H1 (cell line): Measurements from ENCODE around the gene SPEF2. TPM values are rescaled to one million over a fixed set of nuclear protein-coding genes. Genes with fewer than 3 reads are reported as not detected.
A peak's percentile ranks its signal among the peaks of the same experiment; 100 is the strongest.

Experiments used
- CTCF ChIA-PET: fragments of 300-600 bp; sonication (Branson Sonifier 250); formaldehyde crosslinking; loops from one replicate; lab custom pipeline; 2021; ENCODE audit not compliant: partially characterized antibody; lab: Charles Lee
- POLR2A ChIA-PET: fragments of 300-600 bp; sonication (Branson Sonifier 250); formaldehyde crosslinking; loops from one replicate; lab custom pipeline; 2021; ENCODE audit warnings: inconsistent platforms; ENCODE audit not compliant: partially characterized antibody; lab: Charles Lee
- DNase-seq, 2 experiments: peaks; one replicate each; pipeline versions ENCODE4 v3.0.0 to v3.0.0-alpha.2; 2010 to 2022; ENCODE audit warnings: low spot score in 2 of 2, low read depth in 1 of 2, mixed read lengths in 1 of 2
- FAIRE-seq: peaks from 2 replicates; lab custom pipeline; 2011; peaks lifted over from hg19 to GRCh38; lab: Jason Lieb, UNC
- H2AFZ ChIP-seq: 2 replicates; pipeline ENCODE4 v1.8.1; 2012; ENCODE audit warnings: low read length, inconsistent platforms
- H2AK5ac ChIP-seq: 2 replicates; pipeline ENCODE4 v1.6.1; 2013; ENCODE audit warnings: low read depth, low read length
- H2BK120ac ChIP-seq: replicated peaks from 2 replicates; pipeline ENCODE3; 2013; ENCODE audit warnings: low read depth, low read length, inconsistent platforms
- H2BK12ac ChIP-seq: 2 replicates; pipeline ENCODE4 v1.6.1; 2013; ENCODE audit warnings: low read depth, low read length
- H2BK15ac ChIP-seq: 2 replicates; pipeline ENCODE4 v1.6.1; 2013; ENCODE audit warnings: low read length
- H2BK20ac ChIP-seq: 2 replicates; pipeline ENCODE4 v1.6.1; 2013; ENCODE audit warnings: low read length
- H2BK5ac ChIP-seq: 2 replicates; pipeline ENCODE4 v1.6.1; 2013; ENCODE audit warnings: low read depth, low read length
- H3K14ac ChIP-seq: 2 replicates; pipeline ENCODE4 v1.6.1; 2013; ENCODE audit warnings: inconsistent platforms; ENCODE audit not compliant: insufficient read length
- H3K18ac ChIP-seq: 2 replicates; pipeline ENCODE4 v1.6.1; 2013; ENCODE audit warnings: low read length; ENCODE audit errors: extremely low read depth
- H3K23ac ChIP-seq: 2 replicates; pipeline ENCODE4 v1.6.1; 2013; ENCODE audit warnings: inconsistent platforms; ENCODE audit not compliant: insufficient read length
- H3K23me2 ChIP-seq: 2 replicates; pipeline ENCODE4 v1.6.1; 2013; ENCODE audit warnings: low read depth, low read length
- H3K27ac ChIP-seq: 2 replicates; pipeline ENCODE4 v1.6.1; 2011; ENCODE audit warnings: low read depth, low read length, inconsistent platforms
- H3K27me3 ChIP-seq, 4 experiments: replicated peaks in 1 of 4; 1 replicate in 1 of 4; 2 replicates in 3 of 4; pipeline versions ENCODE4 v1.6.1 to v1.8.1; 2011 to 2013; ENCODE audit warnings: low read length in 3 of 4, mild to moderate bottlenecking in 3 of 4, inconsistent platforms in 2 of 4, mixed read lengths in 2 of 4, moderate library complexity in 1 of 4; ENCODE audit not compliant: control insufficient read depth in 3 of 4, insufficient read depth in 3 of 4; ENCODE audit errors: extremely low read depth in 1 of 4
- H3K36me3 ChIP-seq, 4 experiments: 2 replicates each; pipeline versions ENCODE4 v1.6.1 to v1.8.1; 2011 to 2013; ENCODE audit warnings: mild to moderate bottlenecking in 4 of 4, low read length in 3 of 4, moderate library complexity in 2 of 4, control low read depth in 1 of 4, inconsistent platforms in 1 of 4; ENCODE audit not compliant: insufficient read depth in 4 of 4, control insufficient read depth in 2 of 4
- H3K4ac ChIP-seq: replicated peaks from 2 replicates; pipeline ENCODE3; 2013; ENCODE audit warnings: low read length, low read depth, mixed read lengths, inconsistent platforms; ENCODE audit not compliant: insufficient read length
- H3K4me1 ChIP-seq, 4 experiments: replicated peaks in 1 of 4; 1 replicate in 1 of 4; 2 replicates in 3 of 4; pipeline versions ENCODE4 v1.6.1 to v1.8.1; 2011 to 2013; ENCODE audit warnings: low read length in 3 of 4, inconsistent platforms in 2 of 4, mixed read lengths in 1 of 4; ENCODE audit not compliant: insufficient read depth in 4 of 4, control insufficient read depth in 3 of 4
- H3K4me2 ChIP-seq, 2 experiments: 2 replicates each; pipeline versions ENCODE4 v1.6.1 to v1.8.1; 2011 to 2013; ENCODE audit warnings: low read depth in 2 of 2, low read length in 2 of 2, control low read depth in 1 of 2, inconsistent platforms in 1 of 2, mild to moderate bottlenecking in 1 of 2; ENCODE audit not compliant: insufficient read depth in 1 of 2
- H3K4me3 ChIP-seq, 4 experiments: fragments of 200-600, 300-600 bp in 1 of 4; sonication (generic), shearing (Covaris generic), sonication (Bioruptor Twin) in 1 of 4; 2 replicates each; pipeline versions ENCODE4 v1.5.1 to v1.8.1; 2011 to 2016; ENCODE audit warnings: low read length in 4 of 4, low read depth in 3 of 4, control low read depth in 2 of 4, inconsistent platforms in 2 of 4, mild to moderate bottlenecking in 2 of 4, mixed read lengths in 1 of 4, moderate library complexity in 1 of 4; ENCODE audit not compliant: insufficient read depth in 2 of 4; ENCODE audit errors: extremely low read depth in 1 of 4
- H3K56ac ChIP-seq: replicated peaks from 2 replicates; pipeline ENCODE3; 2013; ENCODE audit warnings: low read depth, mild to moderate bottlenecking, mixed read lengths, low read length, inconsistent platforms; ENCODE audit not compliant: insufficient read length
- H3K79me1 ChIP-seq: 2 replicates; pipeline ENCODE4 v1.6.1; 2013; ENCODE audit warnings: low read depth, low read length, control low read depth
- H3K79me2 ChIP-seq, 2 experiments: 2 replicates each; pipeline versions ENCODE4 v1.6.1 to v1.8.1; 2012 to 2013; ENCODE audit warnings: low read length in 2 of 2, mild to moderate bottlenecking in 2 of 2, inconsistent platforms in 1 of 2; ENCODE audit not compliant: insufficient read depth in 2 of 2, control insufficient read depth in 1 of 2
- H3K9ac ChIP-seq, 4 experiments: replicated peaks in 1 of 4; 1 replicate in 1 of 4; 2 replicates in 3 of 4; pipeline versions ENCODE4 v1.6.1 to v1.8.1; 2011 to 2013; ENCODE audit warnings: low read depth in 3 of 4, low read length in 3 of 4, control low read depth in 2 of 4, mild to moderate bottlenecking in 2 of 4, moderate library complexity in 2 of 4, inconsistent platforms in 1 of 4; ENCODE audit errors: extremely low read depth in 1 of 4
- H3K9me3 ChIP-seq, 2 experiments: 2 replicates each; pipeline versions ENCODE4 v1.6.1 to v1.8.1; 2012 to 2013; ENCODE audit warnings: mild to moderate bottlenecking in 2 of 2, moderate library complexity in 2 of 2, control low read depth in 1 of 2, inconsistent platforms in 1 of 2, low read depth in 1 of 2, low read length in 1 of 2, mixed read lengths in 1 of 2; ENCODE audit not compliant: insufficient read depth in 2 of 2
- H4K20me1 ChIP-seq, 2 experiments: replicated peaks in 1 of 2; 2 replicates each; pipeline versions ENCODE3 to v1.8.1; 2011 to 2013; ENCODE audit warnings: inconsistent platforms in 2 of 2, low read length in 2 of 2, mild to moderate bottlenecking in 1 of 2; ENCODE audit not compliant: insufficient read depth in 2 of 2, control insufficient read depth in 1 of 2
- H4K5ac ChIP-seq: 2 replicates; pipeline ENCODE4 v1.6.1; 2013; ENCODE audit warnings: low read length, low read depth, mixed read lengths, inconsistent platforms; ENCODE audit not compliant: insufficient read length
- H4K8ac ChIP-seq: 2 replicates; pipeline ENCODE4 v1.8.0; 2013; ENCODE audit warnings: mild to moderate bottlenecking, moderate library complexity, low read length, inconsistent platforms; ENCODE audit not compliant: insufficient read depth; ENCODE audit errors: extremely low read depth
- H4K91ac ChIP-seq: replicated peaks from 2 replicates; pipeline ENCODE3; 2013; ENCODE audit warnings: low read length, mixed read lengths, inconsistent platforms; ENCODE audit not compliant: insufficient read length
- ASH2L ChIP-seq: fragments of 200-600, 300-600 bp; sonication (generic); IDR thresholded peaks from one replicate; pipeline ENCODE4 v1.7.1; 2017; ENCODE audit warnings: low read length
- BACH1 ChIP-seq: IDR thresholded peaks from 2 replicates; pipeline ENCODE4 v1.6.1; 2012; ENCODE audit warnings: low read length, improper control_type of control experiment
- EP300 ChIP-seq, 2 experiments: IDR thresholded peaks; 1 replicate in 1 of 2; 2 replicates in 1 of 2; pipeline ENCODE4 v1.6.1; 2011 to 2012; ENCODE audit warnings: low read depth in 2 of 2, low read length in 2 of 2, mild to moderate bottlenecking in 2 of 2, borderline replicate concordance in 1 of 2, inconsistent platforms in 1 of 2, moderate library complexity in 1 of 2
- FOSL1 ChIP-seq: IDR thresholded peaks from 2 replicates; pipeline ENCODE4 v1.6.1; 2011; ENCODE audit warnings: mild to moderate bottlenecking, low read depth, low read length, moderate library complexity; ENCODE audit not compliant: insufficient read depth
- JUN ChIP-seq: IDR thresholded peaks from 2 replicates; pipeline ENCODE4 v1.6.1; 2011; ENCODE audit warnings: low read depth, mild to moderate bottlenecking, improper control_type of control experiment, low read length
- KDM1A ChIP-seq: fragments of 200-600, 300-600 bp; sonication (generic); IDR thresholded peaks from 2 replicates; pipeline ENCODE4 v1.7.1; 2016; ENCODE audit warnings: mild to moderate bottlenecking, low read length, borderline replicate concordance
- KDM5A ChIP-seq: fragments of 200-600 bp; IDR thresholded peaks from 2 replicates; pipeline ENCODE4 v1.7.1; 2012; ENCODE audit warnings: mild to moderate bottlenecking, low read length, inconsistent platforms, mixed read lengths
- NANOG ChIP-seq: IDR thresholded peaks from 2 replicates; pipeline ENCODE4 v1.6.1; 2011; ENCODE audit warnings: low read length, low read depth, mild to moderate bottlenecking, inconsistent platforms; ENCODE audit not compliant: insufficient read depth, poor library complexity, severe bottlenecking
- SIN3A ChIP-seq, 2 experiments: IDR thresholded peaks in 1 of 2; conservative IDR thresholded peaks in 1 of 2; 2 replicates each; pipeline ENCODE4 v1.6.1; 2011 to 2012; ENCODE audit warnings: low read length in 2 of 2, improper control_type of control experiment in 1 of 2, low read depth in 1 of 2, mild to moderate bottlenecking in 1 of 2
- SP1 ChIP-seq: IDR thresholded peaks from 2 replicates; pipeline ENCODE4 v1.6.1; 2011; ENCODE audit warnings: low read depth, low read length
- SP4 ChIP-seq: IDR thresholded peaks from 2 replicates; pipeline ENCODE4 v1.6.1; 2012; ENCODE audit warnings: low read length, inconsistent platforms
- SRF ChIP-seq: IDR thresholded peaks from 2 replicates; pipeline ENCODE4 v1.6.1; 2011; ENCODE audit warnings: mild to moderate bottlenecking, low read depth, low read length, moderate library complexity
- USF2 ChIP-seq: IDR thresholded peaks from 2 replicates; pipeline ENCODE4 v1.6.1; 2011; ENCODE audit warnings: low read length, improper control_type of control experiment
- YY1 ChIP-seq: IDR thresholded peaks from 2 replicates; pipeline ENCODE4 v1.6.1; 2011; ENCODE audit warnings: low read depth, mild to moderate bottlenecking, low read length
- WGBS, 2 experiments: shearing (Covaris generic) in 1 of 2; methylation state at CpG; one replicate each; pipeline versions ENCODE4 v1.1.6 to v1.1.7; 2013 to 2015; ENCODE audit warnings: low lambda C conversion rate in 2 of 2, mixed read lengths in 2 of 2, inconsistent platforms in 1 of 2, low coverage in 1 of 2, missing lambda C conversion rate in 1 of 2; ENCODE audit not compliant: insufficient replicate concordance in 2 of 2, insufficient coverage in 1 of 2, insufficient read length in 1 of 2; ENCODE audit errors: extremely low coverage in 1 of 2, missing lambda C conversion rate in 1 of 2; 5-methylcytosine and 5-hydroxymethylcytosine counted together
- polyA plus RNA-seq, 7 experiments: library from polyadenylated mRNA; depleted of rRNA in 3 of 7; stranded (reverse) in 5 of 7; unstranded in 2 of 7; fragments of >200 nt in 5 of 7; fragments of 200-250 nt in 2 of 7; gene quantifications; 1 replicate in 5 of 7; 2 replicates in 1 of 7; 4 replicates in 1 of 7; pipeline versions ENCODE4 v1.2.1 to v1.2.3, GENCODE V29; 2011 to 2013; ENCODE audit warnings: missing spikeins in 2 of 7, mixed read lengths in 2 of 7
- total RNA-seq: library from RNA; stranded (reverse); fragmentation: NEBNext Ultra II Directional; extraction: Animal tissue kit (Norgen Biotek cat#: 25700); gene quantifications from 2 replicates; pipeline ENCODE4 v1.2.1, GENCODE V29; 2021

SPEF2 gene
- total and polyA plus RNA-seq, 2 of the 8 experiments (the other 6 are each of a cell fraction or from before 2014, with no cell fraction given): 0.14 to 0.73 TPM

- H4K20me1 ChIP-seq: no peaks in the 10 kb centered on the region
- POLR2A ChIA-PET: no interaction called here
- TF ChIP-seq JUN: no peak
- TF ChIP-seq KDM1A: no peak
- no peak for TF ChIP-seq SP4
- TF ChIP-seq NANOG: no peak
- TF ChIP-seq SRF: no peak
- TF ChIP-seq KDM5A: no peak
- no peak for TF ChIP-seq YY1
- no peak for TF ChIP-seq SIN3A (conservative IDR thresholded peaks at IDR 0.05 in 1 of 2, IDR thresholded peaks at IDR 0.05 in 1 of 2; ENCODE audit: low read depth in 1 of 2, low read length in 2 of 2)
- TF ChIP-seq BACH1: no peak
- TF ChIP-seq EP300 (IDR thresholded peaks at IDR 0.05; ENCODE audit: borderline replicate concordance in 1 of 2, low read depth in 2 of 2, low read length in 2 of 2): no peak
- no peak for TF ChIP-seq USF2
- no peak for TF ChIP-seq SP1
- TF ChIP-seq ASH2L: no peak
- no peak for TF ChIP-seq FOSL1
These were observed 208.9 kb downstream of the SPEF2 start for GRCh38 chr5:35826554-35826953.

More at GRCh38 chr5:35826554-35826953, 208.9 kb downstream of the SPEF2 start:
- no peak overlapping the region for H3K9ac ChIP-seq
- no peak overlapping the region for H2BK20ac ChIP-seq
- H3K27ac ChIP-seq: no peak overlapping the region
- no peak overlapping the region for H3K4ac ChIP-seq
- no peak for FAIRE-seq
- no peak overlapping the region for H2BK5ac ChIP-seq
- H3K4me1 ChIP-seq: no peaks in the 10 kb centered on the region
- H2BK12ac ChIP-seq: no peak overlapping the region
- no peaks in the 10 kb centered on the region for H3K9me3 ChIP-seq
- no peak overlapping the region for H2BK120ac ChIP-seq
- CTCF ChIA-PET: interaction anchor here (0.7 to 1.5 kb wide), 5 partner anchors 12 to 99 kb away, joined by 3 to 5 read pairs (median 3); no protein-coding TSS in a partner anchor
- H2AK5ac ChIP-seq: no peak overlapping the region
- H3K23ac ChIP-seq: no peak overlapping the region
- no peaks in the 10 kb centered on the region for H3K36me3 ChIP-seq
- H3K79me2 ChIP-seq: no peaks in the 10 kb centered on the region
- no peak overlapping the region for H2AFZ ChIP-seq
- H4K5ac ChIP-seq: no peak overlapping the region
- H3K27me3 ChIP-seq: no peaks in the 10 kb centered on the region
- H3K56ac ChIP-seq: no peak overlapping the region
- H3K23me2 ChIP-seq: no peaks in the 10 kb centered on the region
- H4K91ac ChIP-seq: no peak overlapping the region
- H3K4me2 ChIP-seq: no peak overlapping the region
- 77% methylated on average over 2 of the region's 2 CpGs; no CpG with 5 or more reads in 1 of the 2 experiments for WGBS, 2 experiments
- H3K18ac ChIP-seq: no peak overlapping the region
- H4K8ac ChIP-seq: 0 out of 2 replicates have a peak overlapping the region, but pooled peaks have one; percentile 48
- no peak for DNase-seq
- no peak overlapping the region for H2BK15ac ChIP-seq
- no peaks in the 10 kb centered on the region for H3K79me1 ChIP-seq
- H3K14ac ChIP-seq: no peak overlapping the region
- no peak overlapping the region for H3K4me3 ChIP-seq
